ENCODE data around the gene CDC5L. TPM values are rescaled to one million over a fixed set of nuclear protein-coding genes. Genes with fewer than 3 reads are reported as not detected.

The CDC5L gene
- total and polyA plus RNA-seq, 2 of the 13 experiments (the other 11 are each of a cell fraction or from before 2014, with no cell fraction given) = 11.0 to 34.2 TPM

- TF ChIP-seq ZNF776 (CRISPR knock-in tag; IDR thresholded peaks at IDR 0.05) (0 out of 2 replicates have a peak, but pooled peaks have one; percentile 30), CBX5 (CRISPR knock-in tag; IDR thresholded peaks at IDR 0.05; ENCODE audit: borderline replicate concordance) (peak; percentile 83; the same call in 1 of the 2 replicates), IRF2 (CRISPR knock-in tag; IDR thresholded peaks at IDR 0.05) (peak; percentile 71), GATAD1 (CRISPR knock-in tag; IDR thresholded peaks at IDR 0.05) (0 out of 2 replicates have a peak, but pooled peaks have one; percentile 53)
Measured at GRCh38 chr6:44475779-44476434, 88.4 kb downstream of the CDC5L start (continued).

- no peaks in the 10 kb centered on the region for H4K20me1 ChIP-seq (ENCODE audit: insufficient read depth, low read length)
- 69% methylated on average over 8 of the region's 10 CpGs for WGBS (ENCODE audit: low lambda C conversion rate)
- peaks cover 9 to 90% of the 10 kb centered on the region in 2 experiments; a peak in 4 of 5 replicates for H3K27me3 ChIP-seq (ENCODE audit: control insufficient read depth in 1 of 2, insufficient read depth in 2 of 2, low read length in 2 of 2)
- H3K4me3 ChIP-seq (replicated peaks in 1 of 3; ENCODE audit: insufficient read depth in 1 of 3, low read depth in 2 of 3, low read length in 3 of 3) = no peak overlapping the region
- ChIA-PET POLR2A (no interaction called here), CTCF (ENCODE audit: low intra/inter-chr PET ratio, low total read pairs) (interaction anchor here (1.6 to 1.9 kb wide), 2 partner anchors 17 to 168 kb away, joined by 7 to 15 read pairs; no protein-coding TSS in a partner anchor)
- no peaks in the 10 kb centered on the region for H3K79me2 ChIP-seq (ENCODE audit: insufficient read depth, low read length)
- no peak overlapping the region for H2AFZ ChIP-seq (ENCODE audit: low read length)
- H3K4me2 ChIP-seq (ENCODE audit: low read depth, low read length) = no peak overlapping the region
- no peaks in the 10 kb centered on the region for H3K36me3 ChIP-seq (replicated peaks in 1 of 2; ENCODE audit: control insufficient read depth in 1 of 2, insufficient read depth in 2 of 2, low read length in 2 of 2)
- H3K27ac ChIP-seq (ENCODE audit: extremely low read length, insufficient read depth, low read length) = no peak overlapping the region
- H3K4me1 ChIP-seq (ENCODE audit: insufficient read depth, low read length) = peaks cover 9% of the 10 kb centered on the region; the same call in 1 of the 2 replicates
- BruUV-seq (replicated peaks) = no TSS peak
- intact Hi-C loops (cut with micrococcal nuclease; ENCODE audit: unreplicated experiment) (loop anchor here (5.0 kb wide), 1 partner anchor 115 kb away; no protein-coding TSS in a partner anchor), in situ Hi-C loops (cut with HindIII; ENCODE audit: extremely low pct_ligation_motif_present, low pct_unique_long_range_greater_than_20kb) (loop anchor here (10.0 kb wide), 2 partner anchors 168 to 1238 kb away; no protein-coding TSS in a partner anchor)
- FAIRE-seq = no peak
- no peak for ATAC-seq
- no peak overlapping the region for H3K9ac ChIP-seq (ENCODE audit: insufficient read depth, low read depth, low read length)
- TF ChIP-seq ZSCAN30 (CRISPR knock-in tag; IDR thresholded peaks at IDR 0.05) = no peak
- no peak for TF ChIP-seq LCORL (IDR thresholded peaks at IDR 0.05)
- TF ChIP-seq LCORL (CRISPR knock-in tag; IDR thresholded peaks at IDR 0.05) = no peak
- TF ChIP-seq, protein P1, sequence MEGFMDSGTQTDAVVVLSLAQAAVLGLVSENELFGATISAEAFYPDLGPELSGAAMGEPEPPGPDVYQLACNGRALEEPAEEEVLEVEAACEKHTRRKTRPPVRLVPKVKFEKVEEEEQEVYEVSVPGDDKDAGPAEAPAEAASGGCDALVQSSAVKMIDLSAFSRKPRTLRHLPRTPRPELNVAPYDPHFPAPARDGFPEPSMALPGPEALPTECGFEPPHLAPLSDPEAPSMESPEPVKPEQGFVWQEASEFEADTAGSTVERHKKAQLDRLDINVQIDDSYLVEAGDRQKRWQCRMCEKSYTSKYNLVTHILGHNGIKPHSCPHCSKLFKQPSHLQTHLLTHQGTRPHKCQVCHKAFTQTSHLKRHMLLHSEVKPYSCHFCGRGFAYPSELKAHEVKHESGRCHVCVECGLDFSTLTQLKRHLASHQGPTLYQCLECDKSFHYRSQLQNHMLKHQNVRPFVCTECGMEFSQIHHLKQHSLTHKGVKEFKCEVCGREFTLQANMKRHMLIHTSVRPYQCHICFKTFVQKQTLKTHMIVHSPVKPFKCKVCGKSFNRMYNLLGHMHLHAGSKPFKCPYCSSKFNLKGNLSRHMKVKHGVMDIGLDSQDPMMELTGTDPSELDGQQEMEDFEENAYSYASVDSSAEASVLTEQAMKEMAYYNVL (CRISPR knock-in tag; IDR thresholded peaks at IDR 0.05; ENCODE audit: borderline replicate concordance) = no peak
- TF ChIP-seq, protein P2, sequence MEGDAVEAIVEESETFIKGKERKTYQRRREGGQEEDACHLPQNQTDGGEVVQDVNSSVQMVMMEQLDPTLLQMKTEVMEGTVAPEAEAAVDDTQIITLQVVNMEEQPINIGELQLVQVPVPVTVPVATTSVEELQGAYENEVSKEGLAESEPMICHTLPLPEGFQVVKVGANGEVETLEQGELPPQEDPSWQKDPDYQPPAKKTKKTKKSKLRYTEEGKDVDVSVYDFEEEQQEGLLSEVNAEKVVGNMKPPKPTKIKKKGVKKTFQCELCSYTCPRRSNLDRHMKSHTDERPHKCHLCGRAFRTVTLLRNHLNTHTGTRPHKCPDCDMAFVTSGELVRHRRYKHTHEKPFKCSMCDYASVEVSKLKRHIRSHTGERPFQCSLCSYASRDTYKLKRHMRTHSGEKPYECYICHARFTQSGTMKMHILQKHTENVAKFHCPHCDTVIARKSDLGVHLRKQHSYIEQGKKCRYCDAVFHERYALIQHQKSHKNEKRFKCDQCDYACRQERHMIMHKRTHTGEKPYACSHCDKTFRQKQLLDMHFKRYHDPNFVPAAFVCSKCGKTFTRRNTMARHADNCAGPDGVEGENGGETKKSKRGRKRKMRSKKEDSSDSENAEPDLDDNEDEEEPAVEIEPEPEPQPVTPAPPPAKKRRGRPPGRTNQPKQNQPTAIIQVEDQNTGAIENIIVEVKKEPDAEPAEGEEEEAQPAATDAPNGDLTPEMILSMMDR (CRISPR knock-in tag; IDR thresholded peaks at IDR 0.05) = no peak
- no peak for TF ChIP-seq POLR2G (IDR thresholded peaks at IDR 0.05; ENCODE audit: low read depth, low read length)
- no peaks in the 10 kb centered on the region for H3K9me3 ChIP-seq (ENCODE audit: low read length)
- DNase-seq (ENCODE audit: low spot score) = no peak
Measured at GRCh38 chr6:44476849-44477248, 89.3 kb downstream of the CDC5L start.
